ENCODE measurements around the gene RINL.

Gene RINL

DNA sequence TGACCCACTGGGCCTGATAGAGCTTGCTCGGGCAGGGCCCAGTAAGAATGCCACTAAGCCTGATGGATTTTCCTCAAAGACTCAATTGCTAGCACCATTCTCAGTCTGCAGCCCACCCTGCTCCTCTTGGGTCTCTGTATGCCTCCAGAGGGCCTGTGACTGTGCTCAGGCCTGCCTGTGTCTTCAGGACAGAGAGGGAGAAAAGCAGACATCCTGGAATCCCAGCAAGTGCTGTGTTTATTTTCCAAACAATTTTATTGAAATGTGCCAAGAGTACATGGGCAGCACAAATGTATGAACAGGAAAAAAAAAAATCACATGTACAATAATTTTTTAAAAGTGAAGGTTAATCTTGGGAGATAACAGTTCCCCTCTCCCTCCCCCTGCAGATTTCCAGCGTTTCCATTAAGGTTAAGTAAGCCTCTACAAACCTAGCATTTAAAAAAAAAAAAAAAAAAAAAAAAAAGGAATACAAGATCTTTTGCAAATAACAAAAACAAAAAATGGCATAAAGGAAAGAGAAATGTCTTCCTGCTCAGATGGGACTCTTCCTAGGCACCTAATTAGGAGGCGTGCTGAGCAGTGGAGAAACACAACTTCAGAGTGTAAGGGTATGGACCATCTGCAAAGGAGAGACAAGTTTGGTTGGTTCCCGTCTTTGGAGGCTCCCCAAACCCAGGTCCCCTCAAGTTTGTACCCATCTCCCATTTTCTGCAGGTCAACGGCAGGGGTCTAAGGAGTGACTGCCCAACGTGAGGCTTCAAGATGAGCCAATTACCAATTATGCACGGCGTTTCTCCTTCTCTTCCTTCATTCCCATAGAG, 41.7 kb downstream of the RINL start:
- Histone ChIP-seq H3K79me2 (ENCODE audit: insufficient read depth, low read length) (peaks cover 19% of the 10 kb centered on the region), H4K20me1 (ENCODE audit: insufficient read depth, low read length) (peaks cover 46% of the 10 kb centered on the region), H3K4me1 (ENCODE audit: insufficient read depth, low read length) (peaks cover 8% of the 10 kb centered on the region), H3K27me3 (ENCODE audit: insufficient read depth, low read length, poor library complexity) (no peaks in the 10 kb centered on the region), H3K4me3 (ENCODE audit: low read depth in 1 of 2, low read length in 2 of 2) (no peak overlapping the region), H3K36me3 (ENCODE audit: insufficient read depth, low read length) (peaks cover 60% of the 10 kb centered on the region), H3K27ac (ENCODE audit: low read length) (no peak overlapping the region), H2AFZ (ENCODE audit: low read depth, low read length) (no peak overlapping the region), H3K9ac (ENCODE audit: low read depth, low read length) (no peak overlapping the region), H3K9me3 (ENCODE audit: insufficient read depth, low read length, severe bottlenecking) (no peaks in the 10 kb centered on the region), H3K4me2 (ENCODE audit: insufficient read depth, low read length) (no peak overlapping the region)
- TF ChIP-seq EZH2 (IDR thresholded peaks at IDR 0.05; ENCODE audit: borderline replicate concordance, low read depth, low read length, severe bottlenecking): no peak
- TF ChIP-seq, protein P1, sequence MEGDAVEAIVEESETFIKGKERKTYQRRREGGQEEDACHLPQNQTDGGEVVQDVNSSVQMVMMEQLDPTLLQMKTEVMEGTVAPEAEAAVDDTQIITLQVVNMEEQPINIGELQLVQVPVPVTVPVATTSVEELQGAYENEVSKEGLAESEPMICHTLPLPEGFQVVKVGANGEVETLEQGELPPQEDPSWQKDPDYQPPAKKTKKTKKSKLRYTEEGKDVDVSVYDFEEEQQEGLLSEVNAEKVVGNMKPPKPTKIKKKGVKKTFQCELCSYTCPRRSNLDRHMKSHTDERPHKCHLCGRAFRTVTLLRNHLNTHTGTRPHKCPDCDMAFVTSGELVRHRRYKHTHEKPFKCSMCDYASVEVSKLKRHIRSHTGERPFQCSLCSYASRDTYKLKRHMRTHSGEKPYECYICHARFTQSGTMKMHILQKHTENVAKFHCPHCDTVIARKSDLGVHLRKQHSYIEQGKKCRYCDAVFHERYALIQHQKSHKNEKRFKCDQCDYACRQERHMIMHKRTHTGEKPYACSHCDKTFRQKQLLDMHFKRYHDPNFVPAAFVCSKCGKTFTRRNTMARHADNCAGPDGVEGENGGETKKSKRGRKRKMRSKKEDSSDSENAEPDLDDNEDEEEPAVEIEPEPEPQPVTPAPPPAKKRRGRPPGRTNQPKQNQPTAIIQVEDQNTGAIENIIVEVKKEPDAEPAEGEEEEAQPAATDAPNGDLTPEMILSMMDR (IDR thresholded peaks at IDR 0.05; ENCODE audit: borderline replicate concordance, extremely low read depth, low read length, poor library complexity, severe bottlenecking): no peak
- no peak for DNase-seq
- no peak for ATAC-seq (ENCODE audit: insufficient read depth, low read depth)

GRCh38 chr19:38834590-38834989, 43.5 kb downstream of the RINL start:
- H3K27me3 ChIP-seq (ENCODE audit: insufficient read depth, low read length, poor library complexity): no peaks in the 10 kb centered on the region
- peaks cover 31% of the 10 kb centered on the region for H4K20me1 ChIP-seq (ENCODE audit: insufficient read depth, low read length)
- peaks cover 21% of the 10 kb centered on the region for H3K4me1 ChIP-seq (ENCODE audit: insufficient read depth, low read length)
- no peaks in the 10 kb centered on the region for H3K9me3 ChIP-seq (ENCODE audit: insufficient read depth, low read length, severe bottlenecking)
- H3K36me3 ChIP-seq (ENCODE audit: insufficient read depth, low read length): peaks cover 52% of the 10 kb centered on the region
- no peak overlapping the region for H3K9ac ChIP-seq (ENCODE audit: low read depth, low read length)
- H3K4me2 ChIP-seq (ENCODE audit: insufficient read depth, low read length): no peak overlapping the region
- no peak overlapping the region for H3K27ac ChIP-seq (ENCODE audit: low read length)
- peaks cover 25% of the 10 kb centered on the region for H3K79me2 ChIP-seq (ENCODE audit: insufficient read depth, low read length)
- DNase-seq (no peak), ATAC-seq (ENCODE audit: insufficient read depth, low read depth) (no peak)
- TF ChIP-seq EZH2 (IDR thresholded peaks at IDR 0.05; ENCODE audit: borderline replicate concordance, low read depth, low read length, severe bottlenecking): no peak
- TF ChIP-seq, protein P1 (IDR thresholded peaks at IDR 0.05; ENCODE audit: borderline replicate concordance, extremely low read depth, low read length, poor library complexity, severe bottlenecking): no peak
- H2AFZ ChIP-seq (ENCODE audit: low read depth, low read length): no peak overlapping the region
- no peak overlapping the region for H3K4me3 ChIP-seq (ENCODE audit: low read depth in 1 of 2, low read length in 2 of 2)

GRCh38 chr19:38834104-38834490, 44.0 kb downstream of the RINL start:
- Histone ChIP-seq H3K27ac (ENCODE audit: low read length) (no peak overlapping the region), H3K9ac (ENCODE audit: low read depth, low read length) (no peak overlapping the region), H3K9me3 (ENCODE audit: insufficient read depth, low read length, severe bottlenecking) (no peaks in the 10 kb centered on the region), H3K36me3 (ENCODE audit: insufficient read depth, low read length) (peaks cover 50% of the 10 kb centered on the region), H3K79me2 (ENCODE audit: insufficient read depth, low read length) (peaks cover 21% of the 10 kb centered on the region), H2AFZ (ENCODE audit: low read depth, low read length) (no peak overlapping the region), H3K4me3 (ENCODE audit: low read depth in 1 of 2, low read length in 2 of 2) (no peak overlapping the region), H3K27me3 (ENCODE audit: insufficient read depth, low read length, poor library complexity) (no peaks in the 10 kb centered on the region), H3K4me2 (ENCODE audit: insufficient read depth, low read length) (no peak overlapping the region), H4K20me1 (ENCODE audit: insufficient read depth, low read length) (peaks cover 26% of the 10 kb centered on the region), H3K4me1 (ENCODE audit: insufficient read depth, low read length) (peaks cover 21% of the 10 kb centered on the region)
- ATAC-seq (ENCODE audit: insufficient read depth, low read depth) (no peak), DNase-seq (no peak)
- TF ChIP-seq EZH2 (IDR thresholded peaks at IDR 0.05; ENCODE audit: borderline replicate concordance, low read depth, low read length, severe bottlenecking): no peak
- TF ChIP-seq, protein P1 (IDR thresholded peaks at IDR 0.05; ENCODE audit: borderline replicate concordance, extremely low read depth, low read length, poor library complexity, severe bottlenecking): no peak

All from DND-41 (cell line).